ENCODE measurements around the gene ETV2. TPM values are rescaled to one million over a fixed set of nuclear protein-coding genes. Genes with fewer than 3 reads are reported as not detected.

ETV2 gene
- total RNA-seq, 2 experiments from 2014 or later: 0.58 to 0.59 TPM

DNA sequence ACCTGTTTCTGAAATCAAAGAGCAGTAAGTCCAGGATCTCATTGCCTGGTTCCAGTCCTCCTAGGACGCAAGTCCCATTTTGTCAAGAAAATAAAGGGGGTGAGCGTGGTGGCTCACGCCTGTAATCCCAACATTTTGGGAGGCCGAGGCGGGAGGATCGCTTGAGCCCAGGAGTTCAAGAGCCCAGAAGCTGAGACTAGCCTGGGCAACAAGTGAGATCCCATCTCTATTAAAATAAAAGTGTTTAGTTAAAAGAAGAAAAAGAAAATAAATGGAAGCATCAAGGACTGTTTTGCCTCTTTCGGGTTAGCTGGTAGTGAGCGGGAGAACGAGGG lies 29.4 kb upstream of the ETV2 start:
- no peak for DNase-seq
- POLR2A ChIA-PET: interaction anchor here (0.6 to 2.3 kb wide), 6 partner anchors 9 to 802 kb away, joined by 3 to 21 read pairs (median 4); partner anchors contain the start of gene COX6B1
- TF ChIP-seq, protein P1, sequence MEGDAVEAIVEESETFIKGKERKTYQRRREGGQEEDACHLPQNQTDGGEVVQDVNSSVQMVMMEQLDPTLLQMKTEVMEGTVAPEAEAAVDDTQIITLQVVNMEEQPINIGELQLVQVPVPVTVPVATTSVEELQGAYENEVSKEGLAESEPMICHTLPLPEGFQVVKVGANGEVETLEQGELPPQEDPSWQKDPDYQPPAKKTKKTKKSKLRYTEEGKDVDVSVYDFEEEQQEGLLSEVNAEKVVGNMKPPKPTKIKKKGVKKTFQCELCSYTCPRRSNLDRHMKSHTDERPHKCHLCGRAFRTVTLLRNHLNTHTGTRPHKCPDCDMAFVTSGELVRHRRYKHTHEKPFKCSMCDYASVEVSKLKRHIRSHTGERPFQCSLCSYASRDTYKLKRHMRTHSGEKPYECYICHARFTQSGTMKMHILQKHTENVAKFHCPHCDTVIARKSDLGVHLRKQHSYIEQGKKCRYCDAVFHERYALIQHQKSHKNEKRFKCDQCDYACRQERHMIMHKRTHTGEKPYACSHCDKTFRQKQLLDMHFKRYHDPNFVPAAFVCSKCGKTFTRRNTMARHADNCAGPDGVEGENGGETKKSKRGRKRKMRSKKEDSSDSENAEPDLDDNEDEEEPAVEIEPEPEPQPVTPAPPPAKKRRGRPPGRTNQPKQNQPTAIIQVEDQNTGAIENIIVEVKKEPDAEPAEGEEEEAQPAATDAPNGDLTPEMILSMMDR (IDR thresholded peaks at IDR 0.05): no peak

DNA sequence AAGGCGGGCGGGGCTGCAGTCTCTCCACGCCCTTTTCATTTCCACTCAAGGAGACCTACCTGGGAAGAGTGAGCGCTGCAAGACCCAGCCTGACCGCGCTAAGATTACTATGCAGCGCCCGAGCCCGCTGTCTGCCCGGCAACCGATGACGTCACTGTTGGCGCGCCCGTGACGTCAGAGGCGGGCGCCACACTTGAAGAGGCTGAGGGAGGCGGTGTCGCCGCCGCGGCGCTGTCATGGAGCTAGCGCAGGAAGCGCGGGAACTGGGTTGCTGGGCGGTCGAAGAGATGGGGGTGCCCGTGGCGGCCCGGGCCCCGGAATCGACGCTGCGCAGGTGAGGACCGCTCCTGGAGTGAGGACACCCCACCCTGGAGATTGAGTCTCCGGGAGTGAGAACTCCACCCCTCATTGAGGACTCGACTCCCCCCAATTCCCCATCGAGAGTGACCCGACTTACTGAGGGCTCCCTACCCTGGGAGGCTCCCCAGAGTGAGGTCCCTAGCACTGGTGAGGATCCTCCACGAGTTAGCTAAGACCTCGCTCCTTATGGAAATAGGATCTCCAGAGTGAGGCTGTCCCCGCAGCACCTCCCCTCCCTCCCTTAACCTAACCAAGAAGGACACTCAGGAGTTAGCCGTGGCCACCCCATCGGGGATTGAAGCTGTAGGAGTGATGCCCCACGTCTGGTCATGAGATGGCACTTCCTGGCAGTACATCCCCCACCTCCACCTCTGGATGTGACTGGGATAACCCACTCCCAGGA lies 28.8 kb upstream of the ETV2 start, which contains the start of gene HAUS5:
TSS of gene HAUS5 (plus strand) at position 177 of the 763 bp plus-strand sequence. CDS start at position 237, 60 bp downstream.
- DNase-seq: peak; percentile 89 to 98 (median 95)
- Histone ChIP-seq H3K9me3 (ENCODE audit: control insufficient read depth in 1 of 2, insufficient read depth in 1 of 2, low read length in 2 of 2) (no peaks in the 10 kb centered on the region), H3K27me3 (ENCODE audit: control insufficient read depth in 1 of 2, insufficient read depth in 2 of 2, low read length in 2 of 2) (no peaks in the 10 kb centered on the region), H3K4me1 (ENCODE audit: insufficient read depth, low read length) (peaks cover 38% of the 10 kb centered on the region), H3K27ac (ENCODE audit: low read depth in 1 of 2, low read length in 2 of 2) (peak within 1 kb of the TSS; percentile 70 to 72), H3K4me3 (ENCODE audit: low read length) (peak within 1 kb of the TSS; percentile 92), H3K36me3 (ENCODE audit: insufficient read depth, low read length) (peaks cover 17% of the 10 kb centered on the region)
- ChIA-PET CTCF (interaction anchor here (1.1 kb wide), 1 partner anchor 102 kb away, joined by 3 read pairs; no protein-coding TSS in a partner anchor), POLR2A (interaction anchor here (0.6 to 2.3 kb wide), 7 partner anchors 9 to 802 kb away, joined by 3 to 21 read pairs (median 4); partner anchors contain the start of gene COX6B1)
- ATAC-seq (ENCODE audit: poor library complexity): peak; percentile 91
- peak within 1 kb of the TSS; percentile 94 for H3K4me3 Mint-ChIP-seq
- peak within 1 kb of the TSS; percentile 94 for H3K27ac Mint-ChIP-seq
- TF ChIP-seq, protein P1 (IDR thresholded peaks at IDR 0.05): no peak
- H3K36me3 Mint-ChIP-seq (ENCODE audit: low read depth): peaks cover 16% of the 10 kb centered on the region
- no peaks in the 10 kb centered on the region for H3K27me3 Mint-ChIP-seq
- H3K4me1 Mint-ChIP-seq (ENCODE audit: low read depth): peaks cover 36% of the 10 kb centered on the region
- intact Hi-C loops (cut with DNase I, micrococcal nuclease): loop anchor here (1.0 to 2.0 kb wide), 5 partner anchors 16 to 67 kb away; partner anchors contain the start of genes COX6B1 (in 1 of the 2), RBM42 (in 1 of the 2) and TMEM147 (in 1 of the 2)
- H3K9me3 Mint-ChIP-seq: no peaks in the 10 kb centered on the region

More for the DNA sequence above, 29.4 kb upstream of the ETV2 start:
- peaks cover 3% of the 10 kb centered on the region for H3K9me3 Mint-ChIP-seq
- ATAC-seq (ENCODE audit: poor library complexity): no peak
- H3K4me1 Mint-ChIP-seq (ENCODE audit: low read depth): peaks cover 36% of the 10 kb centered on the region
- peak overlapping the region; percentile 94 for H3K4me3 Mint-ChIP-seq
- peak overlapping the region; percentile 92 for H3K4me3 ChIP-seq (ENCODE audit: low read length)
- no peak overlapping the region for H3K27ac ChIP-seq (ENCODE audit: low read depth in 1 of 2, low read length in 2 of 2)
- H3K27ac Mint-ChIP-seq: peak overlapping the region; percentile 94
- no peaks in the 10 kb centered on the region for H3K27me3 Mint-ChIP-seq
- peaks cover 16% of the 10 kb centered on the region for H3K36me3 Mint-ChIP-seq (ENCODE audit: low read depth)
- CTCF ChIA-PET: no interaction called here
- peaks cover 38% of the 10 kb centered on the region for H3K4me1 ChIP-seq (ENCODE audit: insufficient read depth, low read length)
- H3K9me3 ChIP-seq (ENCODE audit: control insufficient read depth in 1 of 2, insufficient read depth in 1 of 2, low read length in 2 of 2): peaks cover 0 to 4% of the 10 kb centered on the region in 2 experiments
- intact Hi-C loops (cut with DNase I, micrococcal nuclease): loop anchor here (1.0 to 2.0 kb wide), 4 partner anchors 16 to 36 kb away; partner anchors contain the start of genes COX6B1 (in 1 of the 2) and RBM42 (in 1 of the 2)
- peaks cover 12% of the 10 kb centered on the region for H3K36me3 ChIP-seq (ENCODE audit: insufficient read depth, low read length)
- no peaks in the 10 kb centered on the region for H3K27me3 ChIP-seq (ENCODE audit: control insufficient read depth in 1 of 2, insufficient read depth in 2 of 2, low read length in 2 of 2)

DNA sequence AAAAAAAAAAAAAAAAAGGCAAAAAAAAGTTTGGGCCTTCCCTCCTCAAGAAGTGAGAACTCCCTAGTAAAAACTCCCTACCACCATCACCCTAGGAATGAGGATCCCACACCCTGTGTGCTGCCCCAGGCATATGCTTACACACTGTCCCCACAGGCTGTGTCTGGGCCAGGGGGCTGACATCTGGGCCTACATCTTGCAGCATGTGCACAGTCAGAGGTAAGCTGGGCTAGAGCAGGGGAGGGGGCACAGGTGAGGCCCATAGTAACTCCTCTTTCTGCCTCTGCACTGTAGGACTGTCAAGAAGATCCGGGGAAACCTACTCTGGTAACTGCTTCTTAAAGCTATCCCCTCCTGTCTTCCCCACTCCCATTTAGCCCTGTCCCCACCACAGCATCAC lies 28.0 kb upstream of the ETV2 start:
- Histone ChIP-seq H3K9me3 (ENCODE audit: control insufficient read depth in 1 of 2, insufficient read depth in 1 of 2, low read length in 2 of 2) (no peaks in the 10 kb centered on the region), H3K27me3 (ENCODE audit: control insufficient read depth in 1 of 2, insufficient read depth in 2 of 2, low read length in 2 of 2) (no peaks in the 10 kb centered on the region), H3K4me3 (ENCODE audit: low read length) (no peak overlapping the region), H3K36me3 (ENCODE audit: insufficient read depth, low read length) (peaks cover 21% of the 10 kb centered on the region), H3K4me1 (ENCODE audit: insufficient read depth, low read length) (peaks cover 38% of the 10 kb centered on the region), H3K27ac (ENCODE audit: low read depth in 1 of 2, low read length in 2 of 2) (no peak overlapping the region)
- ChIA-PET POLR2A (interaction anchor here (1.0 to 2.3 kb wide), 3 partner anchors 16 to 35 kb away, joined by 3 to 21 read pairs (median 15); partner anchors contain the start of gene COX6B1), CTCF (interaction anchor here (0.6 to 1.1 kb wide), 2 partner anchors 22 to 103 kb away, joined by 3 read pairs; no protein-coding TSS in a partner anchor)
- Mint-ChIP-seq H3K27ac (peak overlapping the region; percentile 94), H3K27me3 (no peaks in the 10 kb centered on the region), H3K36me3 (ENCODE audit: low read depth) (peaks cover 16% of the 10 kb centered on the region), H3K9me3 (no peaks in the 10 kb centered on the region), H3K4me3 (peak overlapping the region; percentile 94), H3K4me1 (ENCODE audit: low read depth) (peaks cover 32% of the 10 kb centered on the region)
- no peak for DNase-seq
- ATAC-seq (ENCODE audit: poor library complexity): no peak
- intact Hi-C loops (cut with DNase I, micrococcal nuclease): loop anchor here in 1 of 2 experiments (1.0 to 2.0 kb wide), 3 partner anchors 15 to 68 kb away; partner anchors contain the start of genes RBM42 and TMEM147
- TF ChIP-seq, protein P1 (IDR thresholded peaks at IDR 0.05): no peak
